Thyroid gland (tissue), 4 donors: ENCODE measurements around the gene CPPED1.

ENCODE experiments used
- CTCF ChIP-seq, 6 experiments: fragments of 200-600 bp in 3 of 6; fragments of 450-650 bp in 3 of 6; sonication (generic) in 3 of 6; IDR thresholded peaks; one replicate each; pipeline ENCODE4 v1.5.1; 2016 to 2019; ENCODE audit warnings: antibody characterized with exemption in 6 of 6, mild to moderate bottlenecking in 2 of 6, inconsistent platforms in 1 of 6, moderate library complexity in 1 of 6
- POLR2A ChIP-seq, 2 donors: fragments of 450-650 bp; IDR thresholded peaks; one replicate each; pipeline ENCODE4 v1.6.1; 2017; ENCODE audit warnings: antibody characterized with exemption in 2 of 2, mild to moderate bottlenecking in 2 of 2, moderate library complexity in 1 of 2

- TF ChIP-seq CTCF (IDR thresholded peaks at IDR 0.05) (no peak), POLR2A (IDR thresholded peaks at IDR 0.05) (no peak)
Measured at GRCh38 chr16:12709807-12710206, 93.9 kb downstream of the CPPED1 start.
